Measurements from ENCODE around the gene YKT6.

GRCh38 chr7:44230286-44230685 lies 29.5 kb downstream of the YKT6 start:
- TF ChIP-seq CTCF (conservative IDR thresholded peaks at IDR 0.05; ENCODE audit: low read length) (no peak), EZH2phosphoT487 (IDR thresholded peaks at IDR 0.05; ENCODE audit: borderline replicate concordance) (no peak)
